GM19455 (cell line): ENCODE data around the gene DIAPH1.

ENCODE experiments used
- ATAC-seq: cut with Tn5 transposase; IDR thresholded peaks from one replicate; pipeline ENCODE4 v1.9.1; 2021; ENCODE audit not compliant: unreplicated experiment

The DIAPH1 gene

GRCh38 chr5:141565826-141566570, 52.8 kb downstream of the DIAPH1 start:
- no peak for ATAC-seq

GRCh38 chr5:141564216-141564692, 54.5 kb downstream of the DIAPH1 start:
- peak; percentile 95 for ATAC-seq

- no peak for ATAC-seq
These were observed 57.9 kb downstream of the DIAPH1 start for GRCh38 chr5:141560725-141561483.

GRCh38 chr5:141560151-141560550, 58.6 kb downstream of the DIAPH1 start:
- ATAC-seq = no peak

- ATAC-seq = no peak
These were observed 59.3 kb downstream of the DIAPH1 start for GRCh38 chr5:141559461-141559860.

- ATAC-seq = no peak
These were observed 60.6 kb downstream of the DIAPH1 start for GRCh38 chr5:141558150-141558549.

GRCh38 chr5:141557681-141558136, 61.1 kb downstream of the DIAPH1 start:
- peak; percentile 69 for ATAC-seq

GRCh38 chr5:141547921-141548320, 70.9 kb downstream of the DIAPH1 start:
- ATAC-seq = no peak

GRCh38 chr5:141547488-141547887, 71.3 kb downstream of the DIAPH1 start:
- ATAC-seq = no peak

- no peak for ATAC-seq
These were observed 75.7 kb downstream of the DIAPH1 start for GRCh38 chr5:141543053-141543452.

GRCh38 chr5:141534492-141535213, 84.1 kb downstream of the DIAPH1 start:
- ATAC-seq = no peak

- ATAC-seq = no peak
These were observed 84.9 kb downstream of the DIAPH1 start for GRCh38 chr5:141533897-141534296.

GRCh38 chr5:141532726-141533125, 86.1 kb downstream of the DIAPH1 start:
- no peak for ATAC-seq

- peak; percentile 35 for ATAC-seq
These were observed 88.9 kb downstream of the DIAPH1 start for GRCh38 chr5:141529873-141530272.

GRCh38 chr5:141529002-141529401, 89.8 kb downstream of the DIAPH1 start:
- peak; percentile 33 for ATAC-seq

- no peak for ATAC-seq
These were observed 90.4 kb downstream of the DIAPH1 start for GRCh38 chr5:141528291-141528984.

GRCh38 chr5:141527426-141527825, 91.4 kb downstream of the DIAPH1 start:
- ATAC-seq = no peak

GRCh38 chr5:141525653-141526052, 93.1 kb downstream of the DIAPH1 start:
- ATAC-seq = no peak

- ATAC-seq = peak; percentile 55
These were observed 93.9 kb downstream of the DIAPH1 start for GRCh38 chr5:141524604-141525597.

- no peak for ATAC-seq
These were observed 94.8 kb downstream of the DIAPH1 start for GRCh38 chr5:141523991-141524390.
